Uterine smooth muscle cell (primary cell): ENCODE measurements around the gene OR10K2. TPM values are rescaled to one million over a fixed set of nuclear protein-coding genes. Genes with fewer than 3 reads are reported as not detected.

ENCODE experiments used
- total RNA-seq: library from RNA; depleted of rRNA; stranded (reverse); fragments of >200 nt; gene quantifications from 2 replicates; pipeline ENCODE4 v1.2.3, GENCODE V29; 2014

Gene OR10K2, protein sequence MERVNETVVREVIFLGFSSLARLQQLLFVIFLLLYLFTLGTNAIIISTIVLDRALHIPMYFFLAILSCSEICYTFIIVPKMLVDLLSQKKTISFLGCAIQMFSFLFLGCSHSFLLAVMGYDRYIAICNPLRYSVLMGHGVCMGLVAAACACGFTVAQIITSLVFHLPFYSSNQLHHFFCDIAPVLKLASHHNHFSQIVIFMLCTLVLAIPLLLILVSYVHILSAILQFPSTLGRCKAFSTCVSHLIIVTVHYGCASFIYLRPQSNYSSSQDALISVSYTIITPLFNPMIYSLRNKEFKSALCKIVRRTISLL
- not detected in 2 replicates for total RNA-seq

DNA sequence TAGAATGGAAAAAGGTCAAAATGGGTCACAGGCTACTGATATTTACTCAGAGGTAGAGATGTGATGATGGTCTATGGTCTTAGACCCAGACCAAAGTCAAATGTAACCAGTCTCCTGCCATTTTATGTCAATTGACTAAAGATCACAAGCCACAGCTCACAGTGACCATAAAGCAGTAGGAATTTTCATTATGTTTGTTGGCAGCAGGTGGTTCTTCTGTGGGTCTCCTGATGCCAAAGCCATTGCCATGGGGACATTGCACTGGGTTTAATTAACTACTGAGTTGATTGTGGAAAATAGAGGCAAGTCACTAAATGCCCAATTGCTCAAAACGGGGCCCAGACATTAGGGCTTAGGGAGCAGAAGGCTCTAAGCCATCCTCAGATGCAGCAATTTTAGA is at the start of gene OR10K2:
Gene OR10K2, minus strand, starts transcription at position 101 of the 400 bp plus-strand sequence. CDS start 5,371 bp downstream, outside the sequence.

DNA sequence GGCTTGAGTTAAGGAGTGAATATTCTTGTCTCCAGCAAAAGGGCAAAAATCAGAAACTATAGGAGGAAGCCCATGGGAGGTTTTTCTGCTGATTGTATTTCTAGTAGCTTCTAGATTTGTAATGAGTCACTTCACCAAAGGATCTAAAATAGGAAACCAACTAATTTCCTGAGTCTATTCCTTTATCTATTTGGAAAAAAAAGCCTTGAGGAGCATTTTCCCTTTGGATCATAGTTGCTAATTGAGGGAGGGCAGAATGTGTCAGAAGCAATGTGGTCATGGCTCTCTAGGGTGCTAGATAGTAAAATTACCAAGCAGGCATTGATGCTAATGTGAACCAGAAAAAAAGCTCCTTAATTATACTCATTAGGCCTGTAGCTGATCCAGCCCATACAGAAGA is 45.9 kb upstream of the OR10K2 start, which contains the start of gene OR10R2:
Gene OR10R2, plus strand, starts transcription at position 301 of the 400 bp plus-strand sequence. CDS start 106 bp downstream, outside the sequence.

DNA sequence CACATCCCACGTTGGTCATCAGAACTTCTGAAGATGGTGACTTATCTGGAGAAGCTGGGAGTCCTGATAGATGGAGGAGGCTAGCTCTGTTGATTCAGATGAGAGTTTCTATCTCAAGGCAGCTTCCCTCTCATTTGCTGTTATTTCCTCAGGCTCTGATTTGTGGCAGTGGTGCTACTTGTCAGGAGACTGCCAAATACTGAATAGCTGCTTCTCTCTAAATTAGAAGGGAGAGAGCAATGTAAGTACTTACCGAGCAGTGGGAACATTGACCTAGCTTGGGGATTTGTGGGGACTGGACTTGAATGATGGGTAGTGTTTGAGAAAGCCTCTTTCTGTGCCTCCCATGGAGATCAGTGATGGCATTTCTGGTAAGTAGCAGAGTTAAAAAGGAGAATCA is 35.5 kb upstream of the OR10K2 start, which contains the start of gene OR10K1:
Gene OR10K1, plus strand, starts transcription at position 301 of the 400 bp plus-strand sequence. CDS start 3,728 bp downstream, outside the sequence.

DNA sequence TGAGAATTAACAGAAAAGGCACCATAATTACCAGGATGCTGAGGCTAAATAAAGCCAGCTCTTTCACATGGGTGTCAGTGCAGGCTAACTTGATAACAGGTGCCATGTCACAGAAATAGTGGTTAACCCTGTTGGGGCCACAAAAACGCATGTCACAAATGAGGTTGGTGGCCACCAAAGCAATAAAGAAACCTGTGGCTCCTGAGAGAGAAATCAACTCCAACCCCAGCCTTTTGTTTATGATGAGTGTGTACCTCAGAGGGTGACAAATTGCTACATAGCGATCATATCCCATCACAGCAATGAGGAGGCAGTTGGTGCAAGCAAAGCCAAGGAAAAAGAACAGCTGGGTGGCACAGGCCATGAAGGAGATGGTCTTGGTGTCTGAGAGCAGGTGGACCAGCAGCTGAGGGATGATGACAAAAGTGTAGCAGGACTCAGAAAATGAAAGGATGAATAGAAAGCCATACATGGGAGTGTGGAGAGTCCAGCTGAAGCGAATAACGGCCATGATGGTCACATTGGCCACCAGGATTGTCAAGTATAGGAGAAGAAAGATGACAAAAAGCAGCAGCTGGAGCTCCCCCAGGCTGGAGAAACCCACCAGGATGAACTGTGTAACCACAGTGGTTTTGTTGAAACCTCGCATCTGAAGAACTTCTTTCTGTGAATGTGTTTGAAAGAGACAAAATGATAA is 27.1 kb downstream of the OR10K2 start, which contains the start of gene OR10T2:
Gene OR10T2, minus strand, starts transcription at position 649 of the 697 bp plus-strand sequence. Its CDS starts 0 bp downstream, at position 649.

Other genes starting within 250 kb of the OR10K2 start
- 0.11 and 0.25 TPM in 2 replicates for gene CD1D, start 245.3 kb downstream of the OR10K2 start, total RNA-seq
- gene CD1A, start 171.8 kb downstream of the OR10K2 start, total RNA-seq = not detected in 2 replicates
- 0.12 TPM in 1 of 2 replicates, not detected in the other for gene CD1C, start 136.3 kb downstream of the OR10K2 start, total RNA-seq
- gene CD1B, start 94.7 kb downstream of the OR10K2 start, total RNA-seq = not detected in 2 replicates
- gene CD1E, start 72.3 kb downstream of the OR10K2 start, total RNA-seq = not detected in 2 replicates
- not detected in 2 replicates for gene OR10T2, start 26.8 kb downstream of the OR10K2 start, total RNA-seq
- not detected in 2 replicates for gene OR10K1, start 35.6 kb upstream of the OR10K2 start, total RNA-seq
- gene OR10R2, start 46.0 kb upstream of the OR10K2 start, total RNA-seq = not detected in 2 replicates
- gene OR6Y1, start 128.2 kb upstream of the OR10K2 start, total RNA-seq = not detected in 2 replicates
- not detected in 2 replicates for gene OR6P1, start 144.3 kb upstream of the OR10K2 start, total RNA-seq
- not detected in 2 replicates for gene OR10X1, start 153.7 kb upstream of the OR10K2 start, total RNA-seq
- gene OR10Z1, start 179.0 kb upstream of the OR10K2 start, total RNA-seq = under 0.01 and 0.22 TPM in 2 replicates